Measurements from ENCODE around the gene MFSD11. TPM values are rescaled to one million over a fixed set of nuclear protein-coding genes. Genes with fewer than 3 reads are reported as not detected.

Gene MFSD11
- total and polyA plus RNA-seq, 2 of the 8 experiments (the other 6 are each of a cell fraction or from before 2014, with no cell fraction given): 17.7 to 19.8 TPM

- Histone ChIP-seq H3K14ac (ENCODE audit: insufficient read length) (no peak overlapping the region), H3K4ac (replicated peaks; ENCODE audit: insufficient read length, low read depth, low read length) (no peak overlapping the region), H4K91ac (replicated peaks; ENCODE audit: insufficient read length, low read length) (no peak overlapping the region), H3K79me1 (ENCODE audit: low read depth, low read length) (no peaks in the 10 kb centered on the region), H4K20me1 (replicated peaks in 1 of 2; ENCODE audit: control insufficient read depth in 1 of 2, insufficient read depth in 2 of 2, low read length in 2 of 2) (no peaks in the 10 kb centered on the region), H3K9me3 (ENCODE audit: insufficient read depth in 2 of 2, low read depth in 1 of 2, low read length in 1 of 2) (no peaks in the 10 kb centered on the region), H2AK5ac (ENCODE audit: low read depth, low read length) (no peak overlapping the region), H3K4me1 (replicated peaks in 1 of 4; ENCODE audit: control insufficient read depth in 3 of 4, insufficient read depth in 4 of 4, low read length in 3 of 4) (no peaks in the 10 kb centered on the region), H3K18ac (ENCODE audit: extremely low read depth, low read length) (no peak overlapping the region), H3K9ac (replicated peaks in 1 of 4; ENCODE audit: extremely low read depth in 1 of 4, low read depth in 3 of 4, low read length in 3 of 4) (no peak overlapping the region), H4K5ac (ENCODE audit: insufficient read length, low read depth, low read length) (no peak overlapping the region), H3K27ac (ENCODE audit: low read depth, low read length) (no peak overlapping the region), H3K27me3 (replicated peaks in 1 of 4; ENCODE audit: control insufficient read depth in 3 of 4, extremely low read depth in 1 of 4, insufficient read depth in 3 of 4, low read length in 3 of 4) (no peaks in the 10 kb centered on the region), H2BK12ac (ENCODE audit: low read depth, low read length) (no peak overlapping the region), H2BK20ac (ENCODE audit: low read length) (no peak overlapping the region), H2BK5ac (ENCODE audit: low read depth, low read length) (no peak overlapping the region), H3K4me3 (ENCODE audit: extremely low read depth in 1 of 4, insufficient read depth in 2 of 4, low read depth in 3 of 4, low read length in 4 of 4) (no peak overlapping the region), H2BK120ac (replicated peaks; ENCODE audit: low read depth, low read length) (no peak overlapping the region), H2AFZ (ENCODE audit: low read length) (no peak overlapping the region), H3K23me2 (ENCODE audit: low read depth, low read length) (no peaks in the 10 kb centered on the region), H3K56ac (replicated peaks; ENCODE audit: insufficient read length, low read depth, low read length) (no peak overlapping the region), H3K4me2 (ENCODE audit: insufficient read depth in 1 of 2, low read depth in 2 of 2, low read length in 2 of 2) (no peak overlapping the region), H3K36me3 (ENCODE audit: control insufficient read depth in 2 of 4, insufficient read depth in 4 of 4, low read length in 3 of 4) (0 out of 8 replicates have a peak, but pooled peaks cover 0 to 3% (median 0%) of the 10 kb centered on the region in 4 experiments), H4K8ac (ENCODE audit: extremely low read depth, insufficient read depth, low read length) (no peak overlapping the region), H3K79me2 (ENCODE audit: control insufficient read depth in 1 of 2, insufficient read depth in 2 of 2, low read length in 2 of 2) (no peaks in the 10 kb centered on the region), H2BK15ac (ENCODE audit: low read length) (no peak overlapping the region), H3K23ac (ENCODE audit: insufficient read length) (no peak overlapping the region)
- WGBS, 2 experiments (ENCODE audit: extremely low coverage in 1 of 2, insufficient coverage in 1 of 2, insufficient read length in 1 of 2, insufficient replicate concordance in 2 of 2, low coverage in 1 of 2, low lambda C conversion rate in 2 of 2, missing lambda C conversion rate in 1 of 2): 89% methylated on average over 3 of the region's 3 CpGs; no CpG with 5 or more reads in 1 of the 2 experiments
- DNase-seq (ENCODE audit: low read depth in 1 of 2, low spot score in 2 of 2) (no peak), FAIRE-seq (no peak)
- ChIA-PET CTCF (ENCODE audit: partially characterized antibody) (no interaction called here), POLR2A (ENCODE audit: partially characterized antibody) (no interaction called here)
- TF ChIP-seq SRF (IDR thresholded peaks at IDR 0.05; ENCODE audit: low read depth, low read length) (no peak), SUZ12 (IDR thresholded peaks at IDR 0.05; ENCODE audit: low read length) (no peak), JUN (IDR thresholded peaks at IDR 0.05; ENCODE audit: low read depth, low read length) (no peak), RFX5 (IDR thresholded peaks at IDR 0.05; ENCODE audit: borderline replicate concordance, low read depth, low read length) (no peak), SP1 (IDR thresholded peaks at IDR 0.05; ENCODE audit: low read depth, low read length) (no peak), TEAD4 (IDR thresholded peaks at IDR 0.05; ENCODE audit: low read depth, low read length) (no peak), EP300 (IDR thresholded peaks at IDR 0.05; ENCODE audit: borderline replicate concordance in 1 of 2, low read depth in 2 of 2, low read length in 2 of 2) (no peak), YY1 (IDR thresholded peaks at IDR 0.05; ENCODE audit: low read depth, low read length) (no peak), CTCF (IDR thresholded peaks at IDR 0.05; ENCODE audit: control extremely low read depth in 1 of 3, insufficient read depth in 1 of 3, low read depth in 1 of 3, low read length in 3 of 3) (no peak), RXRA (IDR thresholded peaks at IDR 0.05; ENCODE audit: insufficient read depth, low read depth, low read length) (no peak), CEBPB (IDR thresholded peaks at IDR 0.05; ENCODE audit: low read depth, low read length) (no peak)
Observed at GRCh38 chr17:76784926-76785325, 47.0 kb downstream of the MFSD11 start.
